HG03457 (cell line): ENCODE measurements around the gene DCDC2C.
A peak's percentile ranks its signal among the peaks of the same experiment; 100 is the strongest.

ENCODE experiments used
- ATAC-seq: cut with Tn5 transposase; IDR thresholded peaks from one replicate; pipeline ENCODE4 v1.9.1; 2021; ENCODE audit warnings: moderate number of reproducible peaks; ENCODE audit not compliant: unreplicated experiment

The DCDC2C gene

DNA sequence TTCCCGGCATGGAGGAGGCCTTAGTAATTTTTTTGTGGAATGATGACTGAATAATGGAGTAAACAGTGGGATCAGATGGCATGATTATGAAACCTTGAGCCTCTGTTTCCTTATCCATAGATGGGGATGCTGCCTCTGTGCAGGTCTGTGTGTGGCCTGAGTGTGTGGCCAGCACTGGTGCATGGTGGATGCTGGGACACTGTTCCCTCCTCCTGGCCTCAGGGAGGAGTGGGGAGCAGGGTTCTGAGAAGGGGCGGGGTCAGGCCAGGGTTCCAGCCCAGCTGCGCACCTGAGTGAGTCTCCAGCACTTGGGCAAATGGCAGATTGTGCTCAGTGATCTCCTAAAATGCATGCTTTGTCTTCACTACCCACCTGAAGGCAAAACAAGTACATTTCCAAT lies 66.4 kb downstream of the DCDC2C start:
- ATAC-seq: no peak

DNA sequence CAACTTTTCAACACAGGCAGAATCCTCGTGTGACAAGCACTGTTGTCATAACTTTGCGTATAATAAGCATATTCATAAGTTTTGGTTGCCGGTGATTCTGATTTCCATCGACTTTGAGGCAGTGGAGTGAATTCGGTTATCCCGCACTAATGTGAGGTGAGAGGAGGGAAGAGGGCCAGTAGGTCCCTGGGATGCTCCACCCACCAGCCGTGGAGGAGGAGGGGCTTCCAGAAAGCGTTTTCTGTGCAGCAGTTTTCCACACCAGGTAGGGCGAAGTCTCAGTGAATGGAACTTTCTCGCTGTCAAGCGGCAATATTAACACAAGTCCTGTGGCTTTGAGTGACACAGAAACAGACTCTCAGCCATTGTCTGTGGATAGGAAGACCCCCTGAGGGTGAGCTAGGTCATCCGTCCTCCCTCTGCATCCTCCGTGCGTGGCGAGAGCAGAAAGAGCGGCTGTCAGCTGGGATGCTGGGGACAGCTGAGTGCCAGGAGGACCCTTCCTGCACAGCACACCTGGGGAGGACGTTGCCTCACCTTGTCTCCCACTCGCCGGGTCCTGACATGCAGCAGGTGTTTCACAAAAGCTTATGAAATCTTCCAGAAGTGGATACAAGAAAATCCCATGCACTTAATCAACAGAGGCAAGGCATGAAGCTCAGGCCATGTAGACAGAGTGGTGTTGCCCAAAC lies 67.5 kb downstream of the DCDC2C start:
- ATAC-seq: no peak

DNA sequence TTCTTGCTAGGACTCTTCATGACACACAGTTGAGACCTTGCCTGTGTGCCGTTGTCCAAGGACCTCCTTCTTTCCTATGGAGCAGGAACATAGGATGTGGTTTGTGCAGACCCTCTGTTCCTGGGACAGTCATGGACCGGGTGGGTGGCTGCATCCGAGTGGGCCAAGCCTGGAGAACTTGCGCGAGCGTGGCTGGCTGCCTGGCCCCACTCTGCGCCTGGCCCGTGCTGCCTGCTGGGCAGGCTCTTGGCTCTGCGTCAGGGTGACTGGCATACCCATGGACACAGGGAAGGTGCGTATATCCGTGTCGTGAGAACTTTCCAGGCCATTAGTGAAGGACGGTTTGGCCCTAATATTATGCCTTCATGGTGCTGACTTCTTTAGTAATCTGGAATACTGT lies 68.2 kb downstream of the DCDC2C start:
- ATAC-seq: no peak

DNA sequence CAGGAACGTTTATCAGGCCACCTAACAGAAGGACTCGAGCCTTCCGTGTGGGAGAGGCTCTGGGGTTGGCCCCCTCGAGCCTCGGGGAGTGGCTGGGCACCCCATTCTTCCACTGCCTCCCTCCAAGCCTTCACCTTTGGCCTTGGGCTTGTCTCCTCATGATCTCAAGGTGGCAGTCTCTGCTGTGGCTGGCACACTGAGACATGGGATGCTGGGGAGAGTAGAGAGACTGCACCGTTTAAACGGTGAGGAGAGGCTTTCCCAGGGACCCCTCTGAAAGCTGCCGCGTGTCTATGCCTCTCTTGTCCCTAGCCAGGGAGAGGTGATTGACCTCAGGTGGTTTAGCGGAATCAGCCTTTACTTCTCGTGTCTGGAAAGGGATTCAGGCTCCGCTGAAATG lies 71.0 kb downstream of the DCDC2C start:
- ATAC-seq: no peak

DNA sequence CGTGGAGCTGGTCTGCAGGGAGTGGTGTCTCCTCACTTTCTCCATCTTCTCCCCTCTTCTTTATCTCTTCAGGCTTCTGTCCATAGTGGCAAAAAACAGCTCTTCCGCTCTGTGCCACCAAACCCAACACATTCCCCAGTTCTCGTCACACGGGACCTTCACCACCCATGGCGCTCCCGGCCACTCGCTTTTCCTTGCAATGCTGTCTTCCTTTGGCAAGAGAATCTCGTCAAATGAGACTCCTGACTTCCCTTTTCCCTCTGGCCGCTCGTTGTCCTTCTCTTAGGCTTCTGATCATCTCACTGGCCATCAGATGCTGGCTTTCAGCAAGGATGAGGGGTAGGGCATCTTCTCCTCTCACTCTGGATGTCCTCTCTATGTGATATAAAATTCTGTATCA lies 72.9 kb downstream of the DCDC2C start:
- no peak for ATAC-seq

DNA sequence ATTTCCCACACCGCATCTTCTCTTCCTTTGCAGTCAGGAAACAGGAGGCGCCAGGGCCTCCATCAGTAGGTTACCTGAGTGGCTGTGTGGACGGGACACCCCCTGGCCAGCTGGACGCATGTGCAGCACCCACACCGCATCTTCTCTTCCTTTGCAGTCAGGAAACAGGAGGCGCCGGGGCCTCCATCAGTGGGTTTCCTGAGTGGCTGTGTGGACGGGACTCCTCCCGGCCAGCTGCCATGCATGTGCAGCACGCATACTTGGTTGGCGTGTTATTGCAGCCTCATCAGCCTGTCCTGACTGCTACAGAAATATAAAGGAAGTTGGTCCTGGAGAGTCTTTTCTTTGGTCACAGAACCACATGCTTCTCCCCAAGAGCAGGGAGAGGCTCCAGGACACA lies 74.6 kb downstream of the DCDC2C start:
- ATAC-seq: no peak

DNA sequence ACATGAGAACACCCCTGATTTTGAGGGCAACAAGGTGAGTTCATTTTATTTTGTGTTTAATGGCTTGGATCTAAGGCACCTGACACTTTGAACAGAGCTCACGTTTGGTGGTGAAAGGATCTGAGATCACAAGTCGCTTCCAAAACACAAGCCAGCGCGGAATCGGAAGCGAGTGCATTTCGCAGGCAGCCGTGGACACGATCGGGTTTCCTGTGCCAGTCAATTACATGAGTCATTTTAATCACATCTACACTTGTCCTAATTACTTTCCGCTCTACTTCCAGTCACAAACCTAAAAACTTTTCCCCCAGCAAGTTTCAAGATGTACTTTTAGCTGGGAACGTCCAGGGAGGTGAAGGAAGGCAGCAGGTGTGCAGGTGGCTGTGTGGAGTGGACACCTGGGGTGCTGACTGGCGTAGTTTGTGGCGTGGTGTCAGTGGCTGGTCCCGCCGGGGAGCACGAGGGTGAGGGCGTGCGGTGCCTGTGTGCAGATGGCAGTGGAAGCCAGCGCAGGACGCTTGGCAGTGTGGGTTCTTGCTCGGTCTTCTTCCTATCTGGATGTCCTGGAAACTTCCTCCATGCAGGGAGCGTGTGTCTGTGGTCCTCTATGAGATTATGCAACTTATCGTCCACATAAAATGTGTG lies 75.6 kb downstream of the DCDC2C start:
- no peak for ATAC-seq

DNA sequence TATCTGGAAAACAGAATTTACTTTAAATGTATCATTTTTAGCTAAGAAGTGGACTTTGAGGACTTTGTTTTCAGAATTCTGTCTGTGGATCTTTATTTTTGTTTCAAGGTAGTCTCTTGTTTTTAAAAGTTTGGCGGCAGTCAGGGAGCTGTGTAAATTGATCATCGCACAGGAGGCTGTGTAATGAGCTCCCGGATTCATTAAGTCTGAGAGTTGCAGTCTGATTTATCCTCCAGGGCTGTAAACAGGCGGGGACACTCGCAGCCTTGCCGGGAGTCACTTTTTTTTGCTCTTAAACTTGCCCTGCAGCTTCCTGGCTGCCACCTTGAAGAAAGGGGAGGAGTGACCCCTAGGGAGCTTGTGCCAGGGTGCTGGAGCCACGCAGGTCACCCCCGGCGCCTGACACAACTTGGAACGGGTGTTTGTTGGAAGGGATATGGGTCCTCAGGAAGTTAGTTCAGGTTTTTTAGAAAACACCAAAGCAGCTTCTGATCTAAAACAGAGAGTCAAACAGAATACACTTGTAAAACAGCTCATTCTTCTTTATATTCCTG lies 76.2 kb downstream of the DCDC2C start:
- ATAC-seq: no peak

DNA sequence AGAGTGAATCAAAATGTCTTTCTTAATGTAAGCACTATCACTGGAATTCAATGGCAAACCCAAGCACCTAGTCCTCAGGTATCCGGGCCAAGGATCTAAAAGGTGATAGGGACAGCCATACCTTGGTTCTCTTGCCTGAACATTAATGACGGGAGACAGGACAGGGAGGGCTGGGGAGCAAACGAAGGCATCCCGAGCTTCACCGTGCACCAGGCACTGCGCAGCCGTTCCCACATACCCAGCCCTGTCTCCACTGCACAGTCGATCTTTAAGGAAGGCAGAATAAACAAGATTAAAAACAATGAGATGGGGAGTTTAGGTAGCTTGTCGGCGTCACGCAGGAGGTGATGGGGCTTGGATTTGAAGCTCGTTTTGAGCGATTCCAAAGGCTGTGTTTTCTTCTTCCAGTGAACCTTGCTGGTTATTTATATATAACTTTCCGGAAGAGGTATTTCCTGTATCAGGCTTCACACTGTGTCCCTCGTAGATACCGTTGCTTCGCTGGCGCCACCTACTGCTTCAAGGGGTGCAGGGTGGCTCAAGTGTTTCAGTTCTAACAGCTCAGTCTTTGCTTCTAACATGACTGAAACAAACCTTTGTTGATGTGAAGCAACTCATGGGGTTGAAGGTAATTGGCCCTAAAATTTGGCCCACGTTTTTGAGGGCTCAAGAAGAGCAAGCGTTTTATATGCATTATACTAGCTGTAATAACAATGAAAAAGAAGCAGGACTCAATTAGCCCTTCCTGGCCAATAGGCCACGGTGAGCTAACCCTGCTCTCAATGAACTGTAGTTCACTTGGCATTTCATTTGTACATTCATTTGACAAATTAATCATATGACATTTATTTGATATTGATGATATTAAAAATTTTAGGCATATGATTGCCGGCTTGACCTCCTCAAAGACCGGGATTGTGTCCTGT lies 77.4 kb downstream of the DCDC2C start:
- ATAC-seq: peak; percentile 99

DNA sequence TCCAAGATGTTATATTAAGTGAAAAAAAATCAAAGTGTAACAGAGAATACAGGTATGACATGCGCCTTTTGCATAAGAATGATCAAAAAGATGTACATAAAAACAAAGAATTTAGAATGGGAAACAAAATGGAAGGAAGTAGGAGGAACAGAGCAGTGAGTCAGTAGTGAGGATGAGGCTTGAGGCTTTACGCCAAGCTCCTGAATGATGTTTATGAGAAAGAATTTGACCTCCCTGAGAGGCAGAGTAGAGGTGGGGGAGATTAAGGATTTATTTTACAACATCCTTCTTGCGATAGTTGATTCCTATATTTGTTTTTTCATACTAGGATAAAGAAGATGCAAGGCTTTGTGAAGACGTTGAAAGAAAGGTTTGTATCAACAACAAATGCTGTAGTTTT lies 81.4 kb downstream of the DCDC2C start:
- no peak for ATAC-seq

DNA sequence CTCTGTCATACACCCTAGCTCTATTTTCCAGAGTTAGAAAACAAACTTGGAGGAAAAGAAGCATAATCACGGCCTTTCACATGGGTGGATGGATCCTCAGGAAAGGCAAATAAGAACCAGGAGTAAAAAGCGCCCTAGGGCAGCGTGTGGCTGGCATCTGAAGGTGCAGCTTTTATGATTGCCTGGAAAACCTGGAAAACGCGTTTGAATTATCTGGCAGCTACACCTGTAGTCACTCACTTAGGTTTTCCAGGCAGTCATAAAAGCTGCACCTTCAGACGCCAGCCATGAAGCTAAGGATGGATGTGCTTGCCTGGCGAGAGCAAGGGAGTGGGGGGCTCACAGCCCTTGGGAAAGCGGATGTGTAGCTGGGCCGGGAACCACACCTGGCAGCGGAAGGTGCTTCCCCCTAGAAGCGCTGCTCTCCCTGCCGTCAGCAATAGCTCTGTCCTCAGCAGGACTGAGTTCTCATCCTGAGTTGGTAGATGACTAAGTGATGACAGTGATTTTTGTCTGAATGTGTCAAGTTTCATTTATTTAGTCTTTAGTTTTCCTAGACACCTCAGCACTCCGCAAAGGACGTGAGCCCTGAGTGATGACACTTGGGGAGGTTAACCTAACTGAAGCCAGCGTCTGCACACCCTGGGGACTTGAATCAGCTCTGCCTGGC lies 82.0 kb downstream of the DCDC2C start:
- no peak for ATAC-seq

DNA sequence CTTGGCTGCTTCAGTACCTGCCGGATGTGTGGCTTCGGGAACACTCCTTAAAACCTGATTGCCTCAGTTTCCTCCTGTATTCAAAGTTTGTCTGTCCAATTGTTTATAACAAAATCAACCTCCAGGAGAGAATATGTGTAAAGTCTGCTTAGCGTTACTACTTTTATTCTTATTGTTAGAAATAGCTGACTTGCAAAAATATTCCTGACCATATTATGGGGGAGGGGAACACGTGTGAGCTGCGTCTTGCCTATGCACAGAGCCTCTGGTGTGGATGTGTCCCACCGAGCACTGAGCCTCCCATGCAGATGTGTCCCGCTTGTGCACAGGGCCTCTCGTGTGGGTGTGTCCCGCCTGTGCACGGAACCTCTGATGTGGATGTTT lies 82.5 kb downstream of the DCDC2C start:
- ATAC-seq: no peak

DNA sequence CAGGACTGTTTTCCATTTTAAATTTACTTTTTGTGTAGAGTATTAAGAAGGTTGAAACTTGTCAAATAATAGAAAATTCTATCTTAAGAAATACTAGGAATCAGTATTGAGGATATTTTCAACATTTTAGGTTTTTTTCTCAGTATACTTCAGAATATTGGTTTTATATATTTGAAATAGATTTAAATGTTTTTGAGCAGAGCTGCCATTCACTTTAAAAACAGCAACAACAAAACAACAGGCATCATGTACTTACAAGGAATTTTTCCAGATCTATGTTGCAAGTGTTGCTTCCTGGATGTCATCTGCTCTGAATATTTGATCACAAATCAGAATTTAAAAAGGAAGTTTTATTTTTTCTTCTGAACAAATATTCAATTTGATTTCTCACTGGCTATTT lies 84.4 kb downstream of the DCDC2C start:
- no peak for ATAC-seq

DNA sequence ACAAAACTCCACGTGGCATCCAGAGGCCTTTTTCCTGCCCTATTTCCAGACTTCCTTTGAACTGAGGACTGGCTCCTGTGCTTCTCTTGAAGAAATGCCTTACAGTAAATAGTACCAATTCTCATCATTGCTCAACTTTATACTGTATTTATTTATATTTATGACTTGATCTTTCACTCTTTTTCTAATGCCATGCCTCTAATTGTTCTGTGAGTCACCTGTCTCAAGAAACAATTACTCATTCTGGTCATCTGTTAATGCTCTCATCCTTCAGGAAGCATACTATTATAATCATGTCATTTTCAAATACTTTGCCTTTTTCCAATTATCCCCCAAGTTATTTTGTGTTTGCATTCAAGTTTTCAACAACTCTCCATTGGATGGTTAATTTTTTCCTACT lies 85.9 kb downstream of the DCDC2C start:
- no peak for ATAC-seq

DNA sequence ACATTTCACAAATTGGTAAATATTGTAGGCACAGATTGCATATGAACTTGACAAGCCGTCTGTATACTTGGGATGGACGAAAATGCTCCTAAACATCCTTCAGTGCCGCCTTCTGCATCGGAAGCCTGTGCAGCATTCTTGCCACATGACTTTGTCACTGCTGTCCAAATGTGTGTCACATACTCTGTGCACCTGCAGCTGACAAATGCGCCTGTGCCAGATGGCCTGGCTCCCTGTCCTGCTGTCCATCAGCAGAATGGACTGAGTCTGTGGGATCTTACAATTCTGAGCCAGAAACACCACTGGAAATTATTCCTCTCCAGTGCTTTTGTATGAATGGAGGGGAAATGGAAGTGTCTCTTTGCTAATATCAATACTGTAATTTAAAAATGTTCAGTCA lies 89.9 kb downstream of the DCDC2C start:
- no peak for ATAC-seq

DNA sequence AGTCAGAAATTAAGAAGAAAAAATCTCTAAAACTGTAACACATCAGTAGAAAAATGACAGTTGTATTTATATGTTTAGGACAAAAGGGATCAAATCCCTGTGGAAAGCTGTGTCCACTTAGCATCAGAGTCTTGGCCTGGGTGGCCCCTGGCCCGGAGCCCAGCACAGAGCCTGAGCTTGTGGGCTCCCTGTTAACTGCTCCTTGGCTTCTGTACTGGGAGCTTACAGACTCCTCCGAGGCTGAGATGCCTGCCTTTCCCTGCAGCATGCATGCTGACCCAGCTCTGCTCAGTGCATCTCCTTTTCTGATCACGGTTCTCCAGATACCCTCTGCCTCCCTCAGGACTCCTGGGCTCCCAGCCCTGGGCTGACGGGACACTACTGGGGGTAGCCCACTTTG lies 98.1 kb downstream of the DCDC2C start:
- ATAC-seq: no peak

DNA sequence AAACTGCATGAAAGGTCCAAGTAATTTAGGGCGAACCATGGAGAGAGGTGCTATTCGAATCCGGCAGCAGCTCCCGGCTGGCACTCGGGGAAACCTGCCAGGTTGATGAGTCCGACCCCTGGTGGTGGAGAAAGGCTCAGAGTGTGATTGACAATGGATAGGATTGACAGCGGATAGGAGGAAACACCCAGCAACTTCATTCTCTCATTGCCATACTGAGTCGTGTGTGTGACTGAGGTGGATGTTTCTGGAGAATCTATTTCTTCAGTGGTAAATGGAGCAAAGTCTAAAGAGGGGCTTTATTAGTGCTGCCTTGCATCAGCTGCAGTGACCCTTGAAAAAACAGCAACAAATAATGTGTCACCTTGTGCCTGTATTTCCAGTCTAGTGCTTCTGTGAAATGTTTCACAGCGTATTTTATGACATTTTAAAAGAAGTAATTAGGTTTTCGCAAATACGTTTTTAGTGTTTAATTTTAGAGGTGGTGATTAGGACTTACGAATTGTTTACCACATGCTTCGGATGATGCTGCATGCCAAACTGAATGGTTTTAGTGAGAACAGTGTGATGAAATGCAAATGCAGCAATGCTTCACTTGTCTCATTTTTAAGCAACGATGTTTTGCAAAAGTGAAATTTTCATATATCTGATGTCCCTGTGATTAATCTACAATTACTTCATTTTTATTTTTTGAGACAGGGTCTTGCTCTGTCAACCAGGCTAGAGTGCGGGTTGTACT lies 102.0 kb downstream of the DCDC2C start:
- no peak for ATAC-seq

DNA sequence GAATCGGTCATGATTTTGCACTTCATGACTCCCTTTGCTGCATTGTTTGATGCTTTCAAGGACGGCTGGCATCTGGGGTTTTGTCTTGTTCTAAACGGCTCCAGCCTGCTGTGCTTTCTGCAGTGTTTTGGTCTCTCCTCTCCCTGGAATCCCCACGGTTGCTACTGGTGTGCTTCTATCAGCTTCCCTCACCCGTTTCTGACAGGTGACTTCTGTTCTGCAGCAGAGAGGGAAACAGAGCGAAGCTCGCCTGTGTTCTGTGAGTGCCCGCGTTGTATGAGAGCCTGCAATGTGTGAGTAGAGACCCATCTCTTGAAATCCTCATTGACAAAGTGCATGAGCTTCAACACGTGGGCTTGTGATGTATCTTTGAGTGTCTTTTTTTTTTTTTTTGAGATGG lies 102.8 kb downstream of the DCDC2C start:
- no peak for ATAC-seq

DNA sequence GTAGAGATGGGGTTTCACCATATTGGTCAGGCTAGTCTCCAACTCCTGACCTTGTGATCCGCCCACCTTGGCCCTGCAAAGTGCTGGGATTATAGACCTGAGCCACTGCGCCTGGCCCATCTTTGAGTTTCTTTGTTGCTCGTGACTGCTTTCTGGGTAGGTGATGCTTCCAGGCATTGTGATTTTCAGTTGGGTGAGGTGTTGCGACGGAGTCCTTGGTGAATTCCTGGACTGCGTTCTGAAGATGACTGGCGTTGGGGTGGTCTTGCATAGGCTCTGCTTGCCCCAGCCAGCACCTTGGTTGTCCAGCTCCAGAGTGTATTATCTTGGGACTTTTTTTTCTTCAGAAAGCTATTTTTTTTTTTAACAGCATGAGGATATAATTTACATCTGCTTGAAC lies 103.4 kb downstream of the DCDC2C start:
- no peak for ATAC-seq

DNA sequence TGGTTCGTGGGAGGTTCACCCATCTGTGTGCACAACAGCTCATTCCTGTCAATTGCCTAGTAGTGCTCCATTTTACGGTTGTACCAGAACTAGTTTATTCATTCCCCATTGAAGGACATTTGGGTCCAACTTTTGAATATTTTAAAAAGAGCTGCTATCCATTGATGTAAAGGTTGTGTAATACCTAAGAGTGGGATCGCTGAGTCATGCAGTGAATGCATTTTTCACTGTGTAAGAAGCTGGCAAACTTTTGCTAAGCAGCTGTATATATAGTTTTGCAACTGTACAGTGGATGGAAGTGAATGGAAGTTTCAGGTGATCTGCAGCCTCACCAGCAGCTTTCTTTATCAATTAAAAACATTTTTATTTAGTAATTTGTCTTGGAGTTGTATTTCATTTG lies 104.5 kb downstream of the DCDC2C start:
- ATAC-seq: no peak
